NCI-H146 treated with DMSO at 0.1 percent for 48 hours (cell line): ENCODE data around the gene HOXA3.

Source experiments
- DNase-seq: peaks from one replicate; lab custom pipeline; 2025; ENCODE audit not compliant: unreplicated experiment; lab: John Stamatoyannopoulos, UW

The HOXA3 gene

DNA sequence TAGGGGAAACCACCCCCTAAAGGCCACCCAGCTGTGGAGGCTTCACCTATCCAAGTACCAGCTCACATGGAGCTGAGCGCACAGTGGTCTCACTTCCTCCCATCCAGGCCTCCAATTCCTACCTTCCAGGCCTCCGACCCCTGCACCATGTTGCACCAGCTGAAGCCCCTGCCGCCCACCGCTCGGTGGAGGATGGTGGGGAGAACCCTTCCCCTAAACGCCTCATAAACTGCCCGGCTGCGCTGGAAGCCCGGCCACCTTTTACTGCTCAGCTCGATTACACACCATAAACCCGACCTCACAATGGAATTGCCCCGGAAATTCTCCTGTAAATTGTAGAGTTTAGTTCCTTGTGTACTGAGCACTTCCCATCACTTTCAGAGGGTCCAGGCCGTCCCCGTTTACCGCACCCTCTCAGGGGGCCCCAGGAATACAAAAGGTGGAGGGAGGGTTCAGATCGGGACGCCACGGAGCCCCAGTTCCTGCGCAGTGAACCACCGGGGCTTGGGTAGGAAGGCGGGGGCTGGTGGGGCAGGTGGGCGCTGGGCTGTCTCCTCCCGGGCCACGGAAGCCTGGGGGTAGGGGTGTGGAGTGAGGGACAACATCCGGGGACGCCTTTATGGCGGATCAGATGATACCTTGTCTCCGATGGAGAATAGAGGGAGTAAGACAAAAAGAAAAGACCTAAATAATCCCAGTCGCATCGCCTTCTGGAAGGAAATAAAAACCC is 5.5 kb upstream of the HOXA3 start:
- no peak for DNase-seq

DNA sequence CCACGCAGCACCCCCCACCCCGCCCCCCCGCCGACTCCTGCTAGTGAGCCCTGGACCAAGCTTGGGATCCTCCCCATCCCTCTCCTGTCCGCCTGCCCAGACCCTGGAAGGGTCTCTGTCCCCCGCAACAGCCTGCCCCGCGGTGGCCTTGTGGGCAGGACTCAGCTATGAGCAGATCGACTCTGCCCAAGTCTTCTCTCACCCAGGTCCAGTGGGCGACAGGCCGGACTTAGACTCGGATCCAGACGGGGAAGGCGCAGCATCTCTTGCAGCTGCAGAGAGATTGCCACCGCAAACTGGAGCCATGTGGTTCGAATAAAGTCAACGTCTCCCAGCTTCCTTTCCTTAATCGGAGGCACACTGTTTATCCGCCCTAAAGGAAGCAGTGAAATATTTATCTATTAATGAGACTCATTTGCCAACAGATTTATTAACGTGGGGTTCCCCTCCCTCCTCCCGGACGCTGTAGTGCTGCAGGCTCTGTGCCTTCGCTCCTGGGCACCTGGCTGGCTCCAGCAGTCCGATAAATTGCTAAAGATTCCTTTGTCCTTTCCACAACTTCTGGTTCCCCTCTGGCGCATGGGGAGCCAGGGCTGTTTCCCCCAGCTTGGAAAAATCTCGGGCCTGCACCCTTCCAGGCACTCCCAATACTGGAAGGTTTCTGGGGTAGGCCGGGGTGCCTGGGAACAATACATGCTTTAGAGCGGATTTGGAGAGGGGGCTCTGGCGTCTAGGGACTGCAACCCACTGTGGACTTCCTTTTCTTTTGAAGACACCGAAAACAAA is 4.7 kb upstream of the HOXA3 start:
- no peak for DNase-seq

DNA sequence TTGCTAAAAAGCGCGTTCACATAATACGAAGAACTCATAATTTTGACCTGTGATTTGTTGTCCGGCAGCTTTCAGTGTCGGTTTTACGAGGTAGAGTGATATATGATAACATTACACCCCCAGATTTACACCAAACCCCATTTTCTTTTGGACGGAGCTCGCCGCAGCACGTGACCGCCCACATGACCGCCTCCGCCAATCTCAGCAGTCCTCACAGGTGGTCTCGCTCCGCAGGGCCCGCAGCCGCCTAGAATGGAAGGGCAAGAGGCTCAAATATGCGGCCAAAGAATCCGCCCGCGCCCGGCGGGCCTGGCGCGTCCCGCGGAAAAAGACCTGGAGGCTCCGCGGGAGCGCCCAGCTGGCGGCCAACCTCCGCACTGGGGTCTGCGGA is 4.1 kb upstream of the HOXA3 start, which contains the start of gene HOXA7:
HOXA7 (minus strand) TSS at position 168 of the 391 bp plus-strand sequence; CDS start at position 38, 130 bp downstream.
- DNase-seq = peak; percentile 54

DNA sequence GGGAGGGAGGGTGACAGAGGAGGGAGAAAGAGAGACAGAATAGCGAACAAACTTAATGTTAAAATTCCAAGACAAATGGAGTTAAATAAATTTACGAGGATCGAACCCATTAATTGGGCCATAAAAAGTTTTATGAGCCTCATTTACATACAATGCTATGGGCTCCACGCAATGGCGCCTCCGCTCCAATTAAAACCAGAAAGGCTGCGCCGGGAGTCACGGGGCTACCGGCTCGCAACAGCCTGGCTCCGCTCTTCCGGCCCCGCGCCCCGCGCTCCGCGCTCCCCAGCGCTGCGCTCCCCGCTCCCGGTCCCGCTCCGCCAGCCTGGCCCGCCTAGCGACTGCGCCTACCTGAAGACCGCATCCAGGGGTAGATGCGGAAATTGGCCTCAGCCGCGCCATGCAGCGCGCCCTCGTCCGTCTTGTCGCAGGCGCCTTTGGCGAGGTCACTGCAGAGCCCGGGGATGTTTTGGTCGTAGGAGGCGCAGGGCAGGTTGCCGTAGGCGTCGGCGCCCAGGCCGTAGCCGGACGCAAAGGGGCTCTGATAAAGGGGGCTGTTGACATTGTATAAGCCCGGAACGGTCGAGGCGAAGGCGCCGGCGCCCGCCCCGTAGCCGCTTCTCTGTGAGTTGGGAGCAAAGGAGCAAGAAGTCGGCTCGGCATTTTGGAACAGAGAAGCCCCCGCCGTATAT is 3.6 kb upstream of the HOXA3 start:
- DNase-seq = no peak

DNA sequence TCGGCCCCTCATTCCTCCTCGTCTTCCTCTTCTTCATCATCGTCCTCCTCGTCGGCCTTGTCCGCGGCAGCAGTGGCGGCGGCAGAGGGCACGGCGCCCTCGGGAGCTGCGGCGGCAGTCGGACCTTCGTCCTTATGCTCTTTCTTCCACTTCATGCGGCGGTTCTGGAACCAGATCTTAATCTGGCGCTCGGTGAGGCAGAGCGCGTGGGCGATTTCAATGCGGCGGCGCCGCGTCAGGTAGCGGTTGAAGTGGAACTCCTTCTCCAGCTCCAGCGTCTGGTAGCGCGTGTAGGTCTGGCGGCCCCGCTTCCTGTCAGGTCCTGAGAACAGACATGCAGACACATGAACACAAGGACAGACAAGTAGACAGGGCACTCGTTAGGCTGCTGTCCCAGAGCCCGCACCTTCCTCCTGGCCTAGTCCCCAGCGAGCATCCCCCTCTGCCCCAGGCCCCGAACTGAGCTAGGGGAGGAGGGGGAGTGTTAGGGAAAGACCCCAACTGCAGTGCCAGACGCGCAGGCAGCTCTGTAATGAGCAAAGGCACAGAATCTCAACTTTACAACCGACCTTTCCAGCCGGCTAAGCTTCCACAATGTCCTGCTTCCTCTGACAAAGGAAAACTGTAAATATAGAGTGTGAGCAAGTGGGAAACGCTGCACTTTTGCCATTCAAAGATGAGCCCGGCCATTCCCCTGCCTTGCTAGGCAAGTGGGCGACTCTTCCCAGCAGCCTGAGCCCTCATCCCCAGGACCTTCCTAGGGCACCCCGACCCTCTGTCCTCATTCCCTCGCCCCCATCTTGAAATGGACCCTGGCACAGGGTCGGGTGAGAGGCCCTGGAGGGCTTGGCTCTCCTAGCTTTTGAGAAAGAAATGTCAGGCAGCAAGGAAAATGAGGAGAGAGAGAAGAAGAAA is 2.8 kb upstream of the HOXA3 start:
- DNase-seq = no peak

DNA sequence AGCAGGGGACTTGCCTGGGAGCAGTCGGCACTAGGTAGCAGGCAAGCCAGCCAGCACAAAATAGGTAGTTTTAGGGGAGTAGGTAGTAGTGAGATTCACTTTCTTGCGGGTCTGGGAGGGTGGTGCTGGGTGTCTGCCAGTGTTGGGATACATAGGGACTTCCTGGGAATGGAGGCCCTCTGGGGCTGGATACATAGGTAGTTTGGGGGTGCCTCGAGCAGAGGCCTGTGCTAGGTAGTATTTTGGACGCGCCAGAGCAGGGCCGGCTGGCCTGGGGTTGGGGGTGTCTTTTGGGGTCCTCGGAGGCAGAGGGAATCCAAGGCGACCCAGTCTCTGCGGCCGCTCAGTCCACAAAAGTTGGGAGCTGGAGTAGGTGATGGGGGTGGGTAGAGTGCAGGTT is 2.0 kb upstream of the HOXA3 start:
- DNase-seq = no peak

DNA sequence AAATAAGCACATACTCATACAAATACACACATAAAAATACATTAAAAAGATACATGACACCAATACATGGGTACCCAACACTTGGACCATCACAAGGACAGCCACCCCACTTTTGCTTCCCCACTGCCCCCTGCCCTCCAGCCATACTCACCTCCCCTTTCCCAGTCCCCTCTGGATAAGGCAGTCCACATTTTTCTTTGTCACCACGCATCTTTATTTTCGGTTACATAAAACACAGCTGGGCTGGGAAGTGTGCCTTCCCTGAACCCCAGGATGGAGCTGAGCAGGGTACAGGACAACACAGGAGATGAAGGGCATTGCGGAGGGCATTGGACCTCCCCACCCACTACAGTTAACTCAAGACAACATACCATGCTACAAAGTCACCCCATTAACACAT is 1.1 kb upstream of the HOXA3 start:
- DNase-seq = no peak

DNA sequence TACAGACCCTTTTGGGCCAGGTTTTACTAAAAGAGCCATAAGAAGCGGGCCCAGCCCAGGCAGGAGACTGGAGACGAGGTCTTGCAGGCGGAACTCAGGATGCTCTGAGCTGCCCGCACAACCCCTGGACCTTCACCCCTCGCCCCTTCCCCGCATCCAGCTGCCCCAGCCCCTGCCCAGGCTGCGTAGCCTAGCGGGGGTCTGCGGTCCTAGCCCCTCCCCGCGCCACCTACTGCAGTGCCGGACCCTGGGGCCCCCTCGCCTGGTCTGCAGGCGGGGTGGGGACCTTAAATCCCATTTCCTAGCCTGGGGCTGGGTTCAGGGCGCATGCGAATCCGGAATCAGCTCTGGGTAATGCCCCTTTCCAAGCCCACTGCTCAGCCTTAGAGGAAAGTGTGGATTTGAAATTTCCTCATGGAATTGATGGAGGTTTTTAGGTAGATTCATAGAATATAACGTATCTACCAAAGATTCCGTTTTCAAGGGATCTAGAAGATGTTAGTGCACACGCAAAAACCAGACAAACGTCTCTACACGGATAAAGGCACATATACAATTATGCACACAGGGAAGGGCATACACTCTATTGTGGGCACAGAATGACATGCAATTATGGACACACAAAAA is 546 bp upstream of the HOXA3 start:
- DNase-seq = no peak

DNA sequence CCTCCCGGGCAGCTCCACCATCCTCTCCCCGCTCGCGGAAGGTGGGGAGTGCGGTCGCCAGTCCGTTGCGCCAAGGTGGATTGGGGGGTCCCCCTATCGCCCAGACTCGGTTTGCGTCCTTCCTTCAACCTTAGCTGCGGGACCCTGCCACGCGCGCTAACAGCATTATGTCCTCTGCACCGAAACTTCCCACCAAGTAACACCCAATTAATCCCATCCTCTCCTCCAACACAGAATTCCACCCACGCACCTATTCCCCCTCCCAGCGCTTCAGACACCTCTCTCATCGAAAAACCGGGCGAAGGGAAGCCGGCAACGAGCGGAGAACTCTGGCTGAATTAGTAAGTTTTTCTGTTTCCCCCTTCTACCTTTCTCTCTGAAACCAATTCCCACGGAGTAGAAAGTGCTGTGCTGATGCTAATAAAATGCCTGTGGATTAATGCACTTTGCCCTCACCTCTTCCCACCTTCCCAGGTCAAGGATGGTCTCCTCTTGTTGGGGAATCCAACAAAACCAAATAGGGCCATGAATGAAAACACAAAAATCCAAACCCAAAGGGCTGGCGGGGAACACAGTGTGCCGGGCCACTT is 947 bp downstream of the HOXA3 start:
- DNase-seq = no peak

DNA sequence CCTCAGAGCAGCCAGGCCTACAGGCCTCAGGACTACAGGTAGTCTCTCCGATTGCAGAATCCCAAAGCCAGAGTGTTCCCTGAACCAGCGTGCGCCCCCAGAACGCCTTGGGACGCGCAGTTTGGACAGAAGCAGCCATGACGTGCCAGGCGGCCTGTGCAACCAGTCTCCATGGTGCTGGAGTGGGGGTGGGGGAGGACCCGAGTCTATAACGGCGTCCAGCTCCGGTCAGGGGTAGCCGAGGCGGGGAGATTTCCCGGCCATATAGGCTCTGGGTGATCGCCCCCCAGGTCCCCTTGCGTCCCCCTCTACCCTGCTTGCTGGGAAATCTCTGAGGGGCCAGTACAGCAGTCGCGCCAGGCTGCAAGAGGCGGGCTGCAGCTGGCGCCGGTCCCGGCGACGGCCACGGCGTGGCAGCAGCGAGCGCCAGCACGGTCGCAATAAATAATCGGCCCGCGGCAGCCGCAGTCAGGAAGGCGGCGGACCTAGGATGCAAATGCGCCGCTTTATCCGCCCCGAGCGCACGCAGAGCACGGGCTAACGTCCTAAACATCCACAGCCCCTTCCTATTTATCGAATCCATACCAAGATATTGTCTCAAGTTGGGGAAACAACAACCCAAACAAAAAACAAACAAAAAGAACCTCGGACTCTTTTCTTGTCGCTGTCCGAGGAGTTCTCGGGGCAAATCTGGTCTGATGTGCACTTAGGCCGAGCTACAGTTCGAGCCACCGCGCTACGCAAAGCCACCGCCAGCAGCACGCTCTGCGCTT is 1.6 kb downstream of the HOXA3 start:
- DNase-seq = no peak

DNA sequence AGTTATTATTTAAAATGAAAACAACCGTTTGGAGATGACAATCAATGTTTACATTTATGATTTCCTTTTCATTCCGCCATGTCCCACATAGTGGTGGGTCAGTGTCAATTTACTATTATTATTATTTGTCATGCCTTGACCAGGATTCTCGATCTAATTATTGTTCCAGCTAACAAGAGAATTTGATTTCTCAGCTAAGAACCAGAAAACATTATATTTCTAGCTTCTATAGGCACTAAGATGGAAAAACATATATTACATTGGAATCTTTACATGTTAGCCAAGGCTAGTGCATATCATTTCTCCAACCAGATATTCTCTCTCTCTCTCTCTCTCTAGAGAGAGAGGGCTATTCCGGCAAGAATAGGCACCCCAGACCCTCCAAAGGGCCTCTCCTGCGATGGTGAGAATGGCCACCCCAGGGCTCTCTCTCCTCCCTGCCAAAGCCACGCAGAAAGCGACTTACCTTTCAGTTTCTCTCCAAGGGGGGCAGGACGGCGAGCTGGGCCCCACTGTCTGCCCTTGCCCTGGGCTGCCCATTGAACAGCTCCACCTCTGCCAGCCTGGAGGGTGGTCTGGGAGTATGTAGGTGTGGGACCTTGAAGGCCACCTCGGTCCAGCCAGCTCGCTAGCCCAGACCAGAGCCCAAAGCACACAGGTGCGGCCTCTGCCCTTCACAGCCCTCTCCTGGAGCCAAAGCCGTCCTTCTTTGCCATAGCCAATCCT is 2.4 kb downstream of the HOXA3 start:
- no peak for DNase-seq

DNA sequence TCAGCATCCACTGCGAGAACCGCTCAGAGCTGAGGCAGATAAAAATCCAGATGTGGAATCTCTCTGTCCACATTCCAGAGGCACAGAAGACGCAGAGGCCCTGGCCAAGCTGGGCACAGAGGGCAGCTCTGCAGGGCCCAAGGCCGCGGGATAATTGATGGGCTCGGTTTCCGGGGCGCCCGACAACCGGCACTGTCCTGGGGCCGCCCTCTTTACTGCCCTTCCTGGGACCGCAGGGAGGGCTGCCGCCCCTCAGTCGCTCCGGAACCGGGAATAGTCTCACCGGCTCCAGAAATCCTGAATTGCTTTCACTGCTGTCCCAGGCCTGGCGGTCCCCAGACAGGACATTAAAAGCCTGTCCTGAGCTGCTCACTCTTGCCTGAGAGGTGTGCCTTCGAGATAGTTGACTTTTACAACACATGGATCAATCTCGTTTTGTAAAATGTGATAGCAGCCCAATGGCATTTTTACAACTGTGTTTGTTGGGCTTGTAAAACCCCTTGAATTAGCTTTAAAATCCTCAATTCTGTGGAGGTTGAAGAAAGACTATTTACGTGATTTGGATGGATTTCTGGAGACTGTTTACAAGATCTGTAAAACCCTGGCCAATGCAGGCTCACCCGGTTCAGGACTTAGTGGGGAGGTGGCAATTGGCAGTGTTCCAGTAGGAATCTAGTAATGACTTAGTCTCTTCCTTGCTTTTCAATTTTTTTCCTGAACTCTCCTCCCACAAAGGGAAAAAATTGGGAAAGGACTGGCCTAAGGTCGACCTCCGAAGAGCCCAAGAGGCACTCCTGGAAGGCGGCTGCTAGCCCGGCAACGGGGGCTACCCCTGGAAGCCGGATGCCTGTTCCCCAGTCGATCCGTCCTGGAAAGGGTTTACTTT is 3.4 kb downstream of the HOXA3 start:
- no peak for DNase-seq

DNA sequence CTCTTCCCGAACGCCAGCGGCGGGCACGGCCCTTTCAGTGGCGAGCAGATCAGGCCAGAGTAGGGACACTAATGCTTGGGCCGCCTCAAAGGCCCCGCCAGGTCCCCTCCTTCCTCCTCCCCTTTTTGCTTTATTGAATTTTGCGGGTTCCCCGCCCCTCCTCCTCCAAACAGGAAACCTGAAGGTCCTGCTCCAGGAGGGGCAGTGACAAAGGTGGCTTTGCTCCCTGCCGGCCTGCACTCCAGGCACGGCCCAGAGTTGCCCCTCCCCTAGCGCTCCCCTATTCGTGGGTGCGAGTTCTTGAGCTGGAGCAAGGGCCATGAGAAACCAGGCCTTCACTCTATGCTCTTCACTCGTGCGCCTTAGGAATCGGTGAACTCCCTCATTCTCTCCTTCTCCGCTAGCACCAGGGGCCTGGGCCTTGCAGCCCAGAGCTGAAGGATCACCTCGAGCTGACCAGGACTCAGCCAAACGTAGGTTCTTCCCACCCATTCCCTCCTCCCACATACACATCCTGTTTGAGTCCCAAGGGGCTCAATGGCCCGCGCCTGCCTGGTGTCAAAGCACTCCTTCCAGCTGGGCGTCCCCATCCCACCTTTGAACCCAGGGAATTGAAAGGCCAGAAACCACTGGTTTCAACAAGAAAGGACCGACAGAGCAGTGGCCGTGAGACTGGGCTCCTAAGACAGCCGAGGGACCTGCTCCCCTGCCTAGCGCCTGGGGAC is 4.2 kb downstream of the HOXA3 start:
- DNase-seq = no peak

DNA sequence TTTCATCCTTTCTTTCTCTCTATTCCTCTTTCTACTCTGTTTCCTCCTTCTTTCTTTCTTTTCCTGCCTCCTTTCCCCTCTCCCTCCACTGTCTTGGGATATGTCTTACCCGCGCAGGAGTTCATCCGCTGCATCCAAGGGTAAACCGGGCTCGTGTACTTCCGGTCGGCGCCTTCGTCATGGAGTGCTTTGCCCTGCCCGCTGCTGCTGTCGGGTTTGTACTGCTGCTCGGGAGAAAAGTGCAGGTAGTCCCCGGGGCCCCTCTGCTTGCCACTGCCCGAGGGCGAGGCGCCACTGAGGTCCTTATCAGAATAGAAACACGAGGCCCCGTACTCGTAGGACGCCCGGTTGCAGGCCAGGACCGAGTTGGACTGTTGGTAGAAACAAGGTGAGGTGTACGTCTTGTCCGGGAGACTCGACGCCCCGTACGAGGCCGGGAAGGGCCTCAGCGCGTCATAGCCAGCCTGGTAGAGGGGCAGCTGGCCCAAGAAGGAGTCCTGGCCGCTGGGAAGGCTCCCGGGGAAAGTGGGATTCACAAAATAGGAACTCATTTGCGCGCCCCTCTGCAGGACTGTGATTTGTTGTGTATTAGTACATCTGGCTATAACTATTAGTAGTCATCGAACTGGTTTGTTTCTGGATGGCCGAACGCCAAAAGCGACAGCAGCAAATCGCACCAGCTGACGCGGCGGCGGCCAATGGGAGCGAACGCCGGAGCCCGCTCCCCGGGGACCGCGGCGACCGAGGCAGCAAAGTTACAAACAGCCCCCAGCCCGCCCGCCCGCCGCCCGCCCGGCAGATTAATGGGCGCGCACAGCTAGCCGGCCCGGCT is 5.0 kb downstream of the HOXA3 start, which contains the start of gene HOXA6:
HOXA6 (minus strand) TSS at position 576 of the 832 bp plus-strand sequence; CDS start at position 551, 25 bp downstream.
- DNase-seq = peak; percentile 42

DNA sequence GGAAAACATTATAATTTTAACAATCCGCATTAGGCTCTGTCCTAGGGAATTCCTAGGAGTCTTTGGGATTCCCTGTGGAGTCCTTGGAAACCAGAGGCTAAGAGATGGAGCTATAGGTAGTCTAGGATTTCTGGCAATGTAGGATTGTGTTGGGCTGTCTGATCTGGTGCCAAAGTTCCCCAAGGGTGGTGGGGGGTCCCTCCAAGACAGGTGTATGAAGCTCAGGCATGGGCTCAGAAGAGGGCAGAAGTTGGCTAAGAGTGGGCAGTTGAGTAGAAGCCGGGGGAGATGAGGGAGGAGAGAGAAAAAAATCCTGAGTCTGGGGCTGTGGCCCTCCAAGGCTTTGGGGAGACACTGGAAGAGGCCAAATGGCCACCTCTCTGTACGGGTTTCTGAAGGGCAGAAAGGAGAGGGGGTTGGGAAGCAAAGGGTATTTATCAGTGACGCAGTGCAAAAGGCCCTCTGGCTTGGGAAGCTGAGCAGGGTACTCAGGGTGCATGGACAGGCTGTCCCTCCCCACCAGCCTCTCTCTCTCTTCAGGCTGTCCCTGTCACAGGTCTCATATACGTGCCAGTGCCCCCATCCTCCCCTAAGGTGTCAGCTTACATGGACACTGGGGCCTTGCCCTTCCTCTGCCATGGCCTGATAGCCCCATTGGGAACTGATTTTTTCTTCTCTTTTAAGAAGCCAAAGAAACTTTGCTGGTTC is 5.7 kb downstream of the HOXA3 start:
- DNase-seq = no peak
